Stimulated activated CD8-positive, alpha-beta memory T cell treated with anti-CD3 and anti-CD28 coated beads, Interleukin-12 subunit alpha, Interleukin-12 subunit beta, amount 100 ng/mL, for 24 hours (primary cell): ENCODE data around the gene DGKG.

Source experiments
- DNase-seq: peaks from one replicate; pipeline ENCODE4 v3.0.0-alpha.2; 2020; ENCODE audit errors: extremely low read depth

Gene DGKG

GRCh38 chr3:186239321-186239720 is 122.7 kb downstream of the DGKG start:
- no peak for DNase-seq

GRCh38 chr3:186237915-186238314 is 124.1 kb downstream of the DGKG start:
- DNase-seq, result no peak

GRCh38 chr3:186236357-186237020 is 125.5 kb downstream of the DGKG start:
- DNase-seq, result no peak

- no peak for DNase-seq
Measured at GRCh38 chr3:186235554-186235953, 126.5 kb downstream of the DGKG start.

- DNase-seq, result no peak
Measured at GRCh38 chr3:186234152-186234551, 127.9 kb downstream of the DGKG start.

- DNase-seq, result no peak
Measured at GRCh38 chr3:186226482-186226881, 135.6 kb downstream of the DGKG start.

- no peak for DNase-seq
Measured at GRCh38 chr3:186225603-186226002, 136.4 kb downstream of the DGKG start.

- DNase-seq, result no peak
Measured at GRCh38 chr3:186224041-186224610, 137.9 kb downstream of the DGKG start.

- DNase-seq, result no peak
Measured at GRCh38 chr3:186223476-186223875, 138.6 kb downstream of the DGKG start.

- no peak for DNase-seq
Measured at GRCh38 chr3:186221760-186222378, 140.2 kb downstream of the DGKG start.

- no peak for DNase-seq
Measured at GRCh38 chr3:186220911-186221645, 141.0 kb downstream of the DGKG start.

GRCh38 chr3:186220365-186220764 is 141.7 kb downstream of the DGKG start:
- no peak for DNase-seq

GRCh38 chr3:186219211-186219638 is 142.8 kb downstream of the DGKG start:
- DNase-seq, result no peak

- no peak for DNase-seq
Measured at GRCh38 chr3:186218421-186218820, 143.6 kb downstream of the DGKG start.

GRCh38 chr3:186217820-186218164 is 144.2 kb downstream of the DGKG start:
- no peak for DNase-seq

GRCh38 chr3:186216900-186217819 is 144.9 kb downstream of the DGKG start:
- no peak for DNase-seq

- no peak for DNase-seq
Measured at GRCh38 chr3:186214670-186215069, 147.4 kb downstream of the DGKG start.

GRCh38 chr3:186213946-186214345 is 148.1 kb downstream of the DGKG start:
- DNase-seq, result no peak

- DNase-seq, result no peak
Measured at GRCh38 chr3:186212611-186213010, 149.4 kb downstream of the DGKG start.

- DNase-seq, result no peak
Measured at GRCh38 chr3:186210852-186211500, 151.1 kb downstream of the DGKG start.
